Ovary (tissue), 9 donors: Measurements from ENCODE around the gene COPS9. TPM values are rescaled to one million over a fixed set of nuclear protein-coding genes. Genes with fewer than 3 reads are reported as not detected.

Source experiments
- DNase-seq, 5 donors: peaks; one replicate each; pipeline ENCODE4 v3.0.0-alpha.2; 2019 to 2020
- H3K27ac ChIP-seq, 2 donors: fragments of 200-600 bp; one replicate each; pipeline versions ENCODE4 v1.5.1 to v1.8.0; 2019 to 2022
- H3K27me3 ChIP-seq: fragments of 200-600 bp; one replicate; pipeline ENCODE4 v1.8.0; 2022
- H3K36me3 ChIP-seq: fragments of 200-600 bp; sonication (generic); one replicate; pipeline ENCODE4 v1.5.1; 2019
- H3K4me1 ChIP-seq: one replicate; pipeline ENCODE4 v1.8.1; 2013; ENCODE audit warnings: mild to moderate bottlenecking, moderate library complexity; ENCODE audit not compliant: insufficient read depth
- H3K4me3 ChIP-seq: fragments of 200-600 bp; sonication (generic); one replicate; pipeline ENCODE4 v1.5.1; 2017
- H3K9me3 ChIP-seq, 2 donors: fragments of 200-600 bp in 1 of 2; sonication (generic) in 1 of 2; one replicate each; pipeline versions ENCODE4 v1.5.1 to v1.8.1; 2013 to 2019; ENCODE audit warnings: mild to moderate bottlenecking in 1 of 2, moderate library complexity in 1 of 2
- CTCF ChIP-seq, 3 donors: fragments of 450-650 bp in 2 of 3; fragments of 200-600 bp in 1 of 3; IDR thresholded peaks; one replicate each; pipeline versions ENCODE4 v1.5.1 to v1.8.0; 2016 to 2022; ENCODE audit warnings: antibody characterized with exemption in 3 of 3, mild to moderate bottlenecking in 1 of 3
- EP300 ChIP-seq: sonication (generic); formaldehyde crosslinking; IDR thresholded peaks from one replicate; pipeline ENCODE4 v1.6.1; 2017; ENCODE audit warnings: antibody characterized with exemption
- POLR2A ChIP-seq: fragments of 450-650 bp; IDR thresholded peaks from one replicate; pipeline ENCODE4 v1.6.1; 2017; ENCODE audit warnings: antibody characterized with exemption, mild to moderate bottlenecking, moderate library complexity
- WGBS, 3 donors: extraction: QIAGEN DNeasy Blood & Tissue Kit in 1 of 3; methylation state at CpG; one replicate each; pipeline versions ENCODE4 v1.1.5 to v1.1.7; 2013 to 2017; 5-methylcytosine and 5-hydroxymethylcytosine counted together
- intact Hi-C, 4 donors: fragments of 100-400 bp; cut with DNase I; formaldehyde crosslinking; loops; one replicate each; pipeline versions ENCODE4 v1.11.0 to v1.15.1; 2022 to 2023
- polyA plus RNA-seq, 2 donors: library from polyadenylated mRNA; stranded (reverse); fragments of 200-250 nt in 1 of 2; fragments of 350-450 nt in 1 of 2; fragmentation: Illumina TruSeq in 1 of 2; extraction: RNeasy Lipid Tissue Mini Kit (QIAGEN cat#74804) in 1 of 2; gene quantifications; one replicate each; pipeline ENCODE4 v1.2.3, GENCODE V29; 2013 to 2014
- total RNA-seq, 7 donors: library from RNA; depleted of rRNA in 2 of 7; stranded (reverse); fragments of >200 nt in 2 of 7; fragmentation: NEBNext Ultra II Directional in 3 of 7; extraction: Animal tissue kit (Norgen Biotek cat#: 25700) in 3 of 7; gene quantifications; one replicate each; pipeline versions ENCODE4 v1.1.0 to v1.2.4, GENCODE V29; 2016 to 2023
- donor health status: DM: no; HTN: no; CAD: no; lungs with moderate emphysema.
- donor health status: DM: no; HTN: no; CAD: no.
- donor health status: Bipolar disorder and iron deficiency.
- donor health status: DM: yes; HTN: yes; CAD: no.
- donor health status: DM: no; HTN: no; CAD: no.
- donor health status: DM: yes; HTN: yes; CAD: no.

The COPS9 gene
- total and polyA plus RNA-seq, 9 donors = 42.1 to 286 (median 101) TPM

- intact Hi-C loops = loop anchor here in 1 of 4 donors (10.0 kb wide), 1 partner anchor 1100 kb away; no protein-coding TSS in a partner anchor
- H3K36me3 ChIP-seq = no peaks in the 10 kb centered on the region
- no peak for TF ChIP-seq CTCF (IDR thresholded peaks at IDR 0.05)
- TF ChIP-seq EP300 = no peak
- TF ChIP-seq POLR2A = no peak
- H3K9me3 ChIP-seq = no peaks in the 10 kb centered on the region
- peak in 3 of 5 donors; percentile 8 to 24 (median 13) for DNase-seq
- H3K4me1 ChIP-seq = peaks cover 7% of the 10 kb centered on the region
- H3K27ac ChIP-seq = no peak overlapping the region
- WGBS, 3 donors = 67 to 80% (median 74%) methylated on average over 15 of the region's 15 CpGs
- H3K27me3 ChIP-seq = no peaks in the 10 kb centered on the region
- H3K4me3 ChIP-seq = peak overlapping the region; percentile 100
These were observed 1.1 kb downstream of the COPS9 start for GRCh38 chr2:240134956-240135520.

GRCh38 chr2:240134466-240134865 is 1.6 kb downstream of the COPS9 start:
- Histone ChIP-seq H3K4me3 (no peak overlapping the region), H3K36me3 (no peaks in the 10 kb centered on the region), H3K9me3 (no peaks in the 10 kb centered on the region), H3K27me3 (no peaks in the 10 kb centered on the region), H3K4me1 (peaks cover 7% of the 10 kb centered on the region), H3K27ac (no peak overlapping the region)
- no peak for TF ChIP-seq CTCF (IDR thresholded peaks at IDR 0.05)
- no peak for TF ChIP-seq EP300
- TF ChIP-seq POLR2A = no peak
- peak in 3 of 5 donors; percentile 4 to 21 (median 8) for DNase-seq
- intact Hi-C loops = loop anchor here in 1 of 4 donors (10.0 kb wide), 1 partner anchor 1100 kb away; no protein-coding TSS in a partner anchor
- WGBS, 3 donors = 84 to 91% (median 85%) methylated on average over 6 of the region's 6 CpGs

- DNase-seq = peak in 3 of 5 donors; percentile 8 to 26 (median 9)
- no peak for TF ChIP-seq CTCF (IDR thresholded peaks at IDR 0.05)
- TF ChIP-seq EP300 = no peak
- no peak for TF ChIP-seq POLR2A
- no peaks in the 10 kb centered on the region for H3K36me3 ChIP-seq
These were observed 2.7 kb downstream of the COPS9 start for GRCh38 chr2:240133401-240133800.

GRCh38 chr2:240132651-240132980 is 3.5 kb downstream of the COPS9 start:
- Histone ChIP-seq H3K27me3 (no peaks in the 10 kb centered on the region), H3K9me3 (no peaks in the 10 kb centered on the region), H3K27ac (no peak overlapping the region), H3K36me3 (no peaks in the 10 kb centered on the region), H3K4me3 (no peak overlapping the region), H3K4me1 (peaks cover 7% of the 10 kb centered on the region)
- TF ChIP-seq POLR2A (no peak), CTCF (IDR thresholded peaks at IDR 0.05) (no peak), EP300 (no peak)
- WGBS, 3 donors = 93 to 99% (median 96%) methylated on average over 5 of the region's 5 CpGs
- DNase-seq = peak in 1 of 5 donors; percentile 6
- intact Hi-C loops = loop anchor here in 1 of 4 donors (10.0 kb wide), 1 partner anchor 1098 kb away; no protein-coding TSS in a partner anchor

More at GRCh38 chr2:240133401-240133800, 2.7 kb downstream of the COPS9 start:
- WGBS, 3 donors = 85 to 86% (median 85%) methylated on average over 10 of the region's 10 CpGs
- intact Hi-C loops = loop anchor here in 1 of 4 donors (10.0 kb wide), 1 partner anchor 1099 kb away; no protein-coding TSS in a partner anchor
- Histone ChIP-seq H3K27ac (no peak overlapping the region), H3K4me1 (peaks cover 7% of the 10 kb centered on the region), H3K9me3 (no peaks in the 10 kb centered on the region), H3K4me3 (no peak overlapping the region), H3K27me3 (no peaks in the 10 kb centered on the region)
